GM21619 (cell line): ENCODE results near the gene FOXP4.

Experiments
- ATAC-seq: cut with Tn5 transposase; IDR thresholded peaks from one replicate; pipeline ENCODE4 v1.9.1; 2021; ENCODE audit not compliant: unreplicated experiment

The FOXP4 gene

DNA sequence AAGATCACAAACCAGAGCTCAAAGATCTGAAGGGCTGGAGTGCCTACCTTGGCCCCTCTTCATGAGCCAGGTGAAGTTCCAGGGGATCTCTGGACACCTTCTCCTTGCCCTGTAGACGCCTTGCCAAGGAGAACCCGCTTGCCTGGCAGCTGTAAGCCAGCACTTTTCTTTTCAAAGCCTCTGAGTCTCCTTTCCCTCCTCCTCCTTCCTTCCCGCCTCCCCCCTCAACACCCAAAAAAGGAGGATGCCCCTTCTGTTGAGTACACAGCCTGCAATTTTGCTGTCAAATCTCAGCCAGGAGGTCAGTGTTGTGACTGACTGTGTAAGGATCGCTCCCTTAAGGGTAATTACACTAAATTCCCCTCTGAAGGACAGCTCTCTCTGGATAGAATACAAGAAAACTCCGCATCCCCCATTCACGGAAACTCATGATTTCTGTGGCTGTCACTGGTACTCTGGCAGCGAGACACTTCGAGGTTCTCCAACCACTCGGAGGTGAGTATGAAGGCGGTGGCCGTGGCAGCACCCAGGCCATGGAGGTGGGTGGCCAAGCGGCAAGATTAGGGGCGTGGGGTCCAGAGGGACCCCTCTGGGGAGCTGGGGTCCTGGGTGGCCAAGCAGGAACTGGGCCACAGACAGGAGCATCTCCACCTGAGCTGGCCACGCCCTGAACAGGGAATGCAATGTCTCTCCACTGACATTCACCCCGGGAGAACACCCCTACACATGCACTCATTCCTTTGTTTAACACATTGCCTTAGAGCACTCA, 23.2 kb upstream of the FOXP4 start:
- ATAC-seq, result no peak

DNA sequence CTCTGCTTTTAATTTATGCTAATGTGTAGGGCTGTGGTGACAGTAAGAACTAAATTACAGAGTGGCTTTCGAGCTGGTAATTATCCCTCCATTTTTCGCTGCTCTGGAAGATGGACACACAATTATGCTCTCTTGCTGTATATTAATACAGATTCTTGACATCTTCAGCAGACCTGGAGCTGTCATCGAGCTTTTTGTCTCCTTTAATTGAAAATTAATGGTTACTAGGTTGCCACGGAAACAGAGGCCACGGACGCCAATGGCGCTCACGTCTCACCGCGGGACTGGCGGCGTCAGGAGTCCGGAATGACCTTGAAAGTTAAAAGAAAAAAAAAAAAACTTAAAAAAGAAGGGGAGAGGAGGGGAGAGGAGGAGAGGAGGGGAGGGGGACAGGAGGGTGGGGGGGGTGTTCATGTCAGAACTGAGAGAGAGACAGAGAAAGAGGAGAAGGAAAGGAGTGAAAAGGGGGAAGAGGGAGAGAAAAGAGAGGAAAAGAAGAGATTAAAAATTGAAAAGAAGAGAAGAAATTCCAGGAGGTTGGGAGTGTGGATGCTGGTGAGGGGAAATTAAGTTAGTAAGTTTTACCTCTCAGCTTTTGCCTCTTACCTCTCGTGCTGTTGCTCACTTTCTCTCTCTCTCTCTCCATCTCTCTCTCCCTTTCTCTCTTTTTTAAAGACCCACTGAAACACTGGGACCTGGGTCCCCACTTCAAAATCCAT, 22.1 kb upstream of the FOXP4 start:
- ATAC-seq, result no peak

GRCh38 chr6:41524634-41525011, 21.6 kb upstream of the FOXP4 start:
- ATAC-seq, result no peak

- no peak for ATAC-seq
These were observed 18.3 kb upstream of the FOXP4 start for GRCh38 chr6:41527721-41528408.

- ATAC-seq, result no peak
These were observed 17.7 kb upstream of the FOXP4 start for GRCh38 chr6:41528409-41528963.

DNA sequence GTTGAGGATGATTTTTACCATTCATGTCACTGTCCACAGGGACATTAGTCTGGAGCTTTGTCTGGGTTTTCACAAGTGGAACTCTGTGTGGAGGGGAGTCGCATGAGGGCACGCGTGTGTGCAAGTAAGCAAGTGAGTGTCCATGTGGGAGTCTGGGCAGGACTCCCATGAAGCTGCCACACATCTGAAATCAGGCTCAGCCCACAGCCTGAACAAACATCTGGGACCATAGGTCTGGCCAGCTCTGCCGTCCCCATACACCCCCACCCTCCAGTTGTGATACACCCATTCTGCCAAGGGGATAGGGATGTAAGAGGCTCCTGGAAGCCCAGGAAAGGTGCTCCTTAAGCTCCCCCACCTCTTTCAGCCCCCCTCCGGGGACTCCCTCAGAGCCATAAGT, 17.1 kb upstream of the FOXP4 start:
- ATAC-seq, result no peak

DNA sequence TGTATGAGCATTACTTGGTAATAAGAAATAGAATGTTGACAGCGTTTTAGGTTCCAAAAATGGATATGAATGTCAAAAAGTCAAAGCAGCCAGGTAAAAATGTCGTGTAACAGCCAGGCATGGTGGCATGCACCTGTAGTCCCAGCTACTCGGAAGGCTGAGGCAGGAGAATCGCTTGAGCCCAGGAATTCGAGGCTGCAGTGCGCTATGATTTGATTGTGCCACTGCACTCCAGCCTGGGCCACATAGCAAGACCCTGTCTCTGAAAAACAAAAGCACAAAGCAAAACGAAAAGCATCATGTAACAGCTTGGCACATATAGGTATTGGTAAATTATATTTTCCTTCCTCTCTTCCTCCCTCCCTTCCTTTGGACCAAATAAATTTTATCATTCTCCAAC, 16.2 kb upstream of the FOXP4 start:
- ATAC-seq, result no peak

- no peak for ATAC-seq
These were observed 15.7 kb upstream of the FOXP4 start for GRCh38 chr6:41530476-41530875.

- ATAC-seq, result no peak
These were observed 15.2 kb upstream of the FOXP4 start for GRCh38 chr6:41531016-41531415.

GRCh38 chr6:41531591-41532582, 14.3 kb upstream of the FOXP4 start:
- peak; percentile 89 for ATAC-seq

DNA sequence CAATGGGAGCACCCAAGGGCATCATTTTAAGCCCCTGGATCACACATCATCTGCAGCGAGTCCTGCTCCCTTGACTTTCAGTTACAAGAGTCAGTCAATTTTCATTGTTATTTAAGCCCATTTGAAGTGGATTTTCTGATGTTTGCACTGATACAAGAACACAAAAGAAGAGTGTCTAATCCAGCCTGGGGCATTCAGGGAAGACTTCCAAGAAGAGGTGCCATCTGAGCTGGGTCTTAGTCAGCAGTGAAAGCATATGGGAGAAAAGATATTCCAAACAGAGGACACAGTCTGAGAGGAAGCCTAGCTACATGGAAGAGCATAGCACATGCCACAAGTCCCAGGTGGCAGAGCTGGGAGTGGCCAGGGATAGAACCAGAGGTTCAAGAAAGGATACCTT, 10.4 kb upstream of the FOXP4 start:
- no peak for ATAC-seq

- no peak for ATAC-seq
These were observed 9.1 kb upstream of the FOXP4 start for GRCh38 chr6:41536795-41537758.

DNA sequence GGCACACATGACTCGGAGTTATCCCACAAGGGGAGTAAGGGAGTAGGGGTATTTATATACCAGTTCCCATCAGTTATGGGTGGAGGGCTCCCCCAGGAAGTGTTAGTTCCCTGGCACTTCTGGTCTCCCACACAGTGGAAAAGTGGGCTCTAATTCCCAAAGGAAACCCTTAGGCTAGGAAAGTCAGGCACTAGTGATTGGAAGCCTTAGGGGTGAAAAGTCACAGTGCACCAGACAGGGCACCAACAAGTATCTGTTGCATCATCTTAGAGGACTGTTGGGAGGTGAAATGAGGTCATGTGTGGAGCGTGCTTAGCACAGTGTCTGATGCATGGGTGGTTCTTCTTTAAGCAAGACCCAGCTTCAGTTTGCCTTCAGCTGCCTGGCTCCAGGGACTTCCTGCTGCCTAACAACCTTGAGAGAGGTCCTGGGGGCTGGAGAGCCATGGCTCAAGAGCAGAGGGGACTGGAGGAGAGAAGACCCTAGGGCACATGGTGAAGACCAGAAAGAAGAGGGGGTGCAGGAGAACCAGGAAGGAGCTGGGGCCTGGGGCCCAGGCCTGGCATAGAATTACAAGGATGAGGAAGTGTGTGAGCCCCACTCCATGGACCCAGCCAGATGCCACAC, 7.5 kb upstream of the FOXP4 start:
- ATAC-seq, result no peak

GRCh38 chr6:41539204-41539603, 7.0 kb upstream of the FOXP4 start:
- ATAC-seq, result no peak

DNA sequence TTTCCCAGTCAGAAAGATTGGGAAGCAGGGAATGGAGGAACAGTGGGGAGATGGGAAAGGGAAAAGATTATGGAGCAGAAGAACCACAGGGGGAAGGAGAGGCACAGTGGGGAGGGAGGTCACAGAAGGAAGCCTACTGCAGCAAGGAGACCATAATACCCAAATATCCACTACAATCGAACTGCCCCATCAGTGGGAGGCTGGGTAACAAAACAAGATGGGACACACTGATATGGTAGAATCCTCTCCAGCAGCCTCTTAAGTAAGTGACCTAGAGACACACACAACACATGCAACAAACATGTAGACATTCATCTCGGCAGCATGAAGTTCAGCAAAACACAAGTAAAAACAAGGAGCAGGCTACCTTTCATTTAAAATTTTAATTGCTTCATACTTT, 4.8 kb upstream of the FOXP4 start:
- ATAC-seq, result no peak

- no peak for ATAC-seq
These were observed 3.1 kb upstream of the FOXP4 start for GRCh38 chr6:41543087-41543486.

DNA sequence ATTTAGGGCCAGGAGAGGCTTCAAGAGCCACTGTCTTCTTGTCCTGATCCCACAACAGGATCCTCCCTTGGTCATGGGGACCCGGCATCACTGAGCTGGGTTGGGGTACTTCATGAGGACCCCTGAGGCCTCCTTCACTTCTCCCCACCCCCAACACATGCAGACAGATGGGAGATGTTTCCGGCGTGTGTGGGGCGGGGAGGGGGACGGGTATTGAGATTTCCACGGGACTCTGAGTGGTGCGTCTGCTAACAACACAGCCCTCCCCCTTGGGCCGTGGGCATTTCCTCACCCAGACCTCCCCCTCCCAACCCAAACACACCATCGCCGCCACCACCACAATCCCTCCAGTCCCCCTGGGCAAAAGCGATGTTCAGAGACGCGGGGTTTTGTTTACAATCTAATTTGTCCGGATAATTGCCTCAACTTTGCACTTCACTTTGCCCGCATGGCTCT, 906 bp upstream of the FOXP4 start:
- ATAC-seq, result no peak

- ATAC-seq, result peak; percentile 35
These were observed 289 bp downstream of the FOXP4 start for GRCh38 chr6:41546475-41546865.
